GM18499 (cell line): ENCODE data around the gene CFAP58.
A peak's percentile ranks its signal among the peaks of the same experiment; 100 is the strongest.

Source experiments
- ATAC-seq: cut with Tn5 transposase; IDR thresholded peaks from one replicate; pipeline ENCODE4 v1.9.1; 2021; ENCODE audit warnings: moderate number of reproducible peaks; ENCODE audit not compliant: insufficient read depth, unreplicated experiment

CFAP58 gene

GRCh38 chr10:104333728-104334373 is 19.8 kb upstream of the CFAP58 start:
- no peak for ATAC-seq

DNA sequence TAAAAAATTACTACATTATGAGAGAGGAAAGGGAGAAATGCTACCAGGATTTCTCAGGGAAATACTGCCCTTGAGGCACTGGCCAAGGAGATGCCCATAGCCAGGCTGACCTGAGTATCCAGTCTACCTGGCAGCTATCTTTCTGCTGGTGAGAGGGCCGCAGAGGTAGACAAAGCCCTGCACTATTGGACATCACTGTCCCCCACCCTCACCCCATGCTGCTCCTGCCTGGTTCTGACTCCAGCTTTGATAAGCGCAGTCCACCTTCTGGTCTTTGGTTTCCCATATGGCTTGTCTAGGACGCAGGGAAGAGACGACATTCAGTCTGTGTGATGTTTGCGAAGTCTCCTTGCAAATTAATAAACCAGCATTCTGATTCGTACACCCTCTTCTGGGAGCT is 19.1 kb upstream of the CFAP58 start:
- no peak for ATAC-seq

GRCh38 chr10:104334965-104335650 is 18.5 kb upstream of the CFAP58 start:
- ATAC-seq = no peak

GRCh38 chr10:104336821-104337467 is 16.7 kb upstream of the CFAP58 start:
- ATAC-seq = peak; percentile 17

DNA sequence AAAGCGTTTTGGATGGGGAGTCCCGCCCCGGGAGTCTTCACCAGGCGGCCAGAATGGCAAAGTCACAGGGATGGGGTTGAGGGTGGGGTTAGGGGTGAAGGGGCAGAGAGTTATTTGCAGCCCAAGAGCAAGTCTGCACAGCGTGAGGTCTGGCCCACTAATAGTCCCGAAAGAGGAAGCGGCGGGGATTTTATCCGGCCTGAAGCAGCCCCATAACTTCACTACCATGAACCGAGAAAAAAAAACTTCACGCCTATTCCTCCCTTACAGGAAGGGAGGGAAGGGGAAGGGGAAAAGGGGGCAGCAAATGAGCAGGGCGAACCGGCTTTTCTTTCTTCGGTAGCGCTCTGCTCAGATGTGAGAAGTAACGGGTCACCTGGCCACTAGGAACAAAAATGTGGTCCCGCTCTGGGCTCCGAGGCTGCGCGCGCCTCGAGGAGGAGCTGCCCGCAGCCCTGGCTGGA is 16.1 kb upstream of the CFAP58 start:
- peak; percentile 26 for ATAC-seq

DNA sequence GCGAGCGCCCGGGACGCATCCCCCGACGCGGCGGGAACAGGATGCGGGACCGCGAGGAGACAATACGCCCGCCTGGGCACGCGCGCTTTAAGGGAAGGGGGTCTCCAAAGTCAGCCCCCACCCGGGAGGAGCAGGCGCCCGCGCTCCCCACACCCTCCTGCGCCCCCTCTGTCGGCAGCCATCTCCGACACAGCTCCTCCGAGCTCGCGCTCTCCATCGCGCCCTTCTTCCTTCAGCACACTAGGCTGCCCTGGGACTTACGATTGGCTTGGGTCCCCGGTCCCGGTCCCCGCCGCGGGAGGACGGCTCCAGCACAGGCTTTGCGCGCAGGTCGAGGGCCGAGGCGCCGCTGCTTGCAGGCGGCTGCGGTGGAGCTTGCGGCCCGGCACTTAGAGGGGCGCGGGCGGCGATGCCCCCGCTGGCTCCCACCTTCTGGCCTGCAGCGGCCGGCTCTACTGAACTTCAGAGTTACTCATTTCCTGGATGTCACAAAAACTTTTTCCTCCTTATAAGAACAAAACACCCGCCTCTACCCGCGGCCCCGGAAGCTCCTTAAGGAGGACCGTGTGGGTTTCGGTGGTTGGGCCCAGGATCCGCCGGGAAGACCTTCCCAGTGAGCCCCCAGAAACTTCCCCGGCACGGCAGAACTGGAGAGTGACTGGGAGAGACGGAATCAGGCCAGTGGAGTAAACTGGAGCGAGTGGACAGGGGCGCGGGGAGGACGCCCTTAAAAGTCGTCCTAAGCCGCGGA is 15.5 kb upstream of the CFAP58 start, which contains the start of gene ITPRIP:
ITPRIP (minus strand) TSS at position 481 of the 751 bp plus-strand sequence. CDS start 22,414 bp downstream, outside the sequence.
- ATAC-seq = peak; percentile 59

DNA sequence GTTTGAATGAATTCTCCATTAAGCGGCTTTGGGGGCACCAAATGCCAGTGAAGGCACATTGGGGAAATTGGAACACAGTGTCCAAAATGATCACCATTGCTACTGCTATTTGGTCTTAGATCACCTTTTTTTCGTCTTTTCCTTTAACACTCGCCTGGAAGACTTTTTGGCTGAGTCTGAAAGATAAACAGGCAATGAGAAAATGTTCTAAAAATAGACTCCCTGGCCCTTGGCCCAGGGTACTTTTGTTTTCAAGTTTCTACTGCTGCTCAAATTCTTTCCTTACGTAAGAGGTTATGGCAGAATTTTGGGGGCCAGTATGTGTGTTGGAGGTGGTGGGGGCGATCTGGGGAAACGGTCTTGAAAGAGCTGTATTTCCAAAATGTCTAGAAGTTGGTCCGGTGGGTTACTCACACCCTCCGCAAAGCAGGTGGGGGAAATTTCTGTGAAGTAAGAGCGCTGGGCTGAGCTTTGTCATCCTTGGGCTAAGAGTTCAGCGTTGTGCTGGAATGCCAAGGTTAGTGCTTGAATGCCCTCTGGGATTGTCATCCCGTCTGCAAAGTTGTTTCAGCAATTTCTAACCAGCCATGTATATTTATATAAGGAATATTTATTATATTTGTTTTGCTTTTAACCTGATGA is 14.0 kb upstream of the CFAP58 start:
- no peak for ATAC-seq

- ATAC-seq = no peak
These were observed 13.5 kb upstream of the CFAP58 start for GRCh38 chr10:104340111-104340526.

DNA sequence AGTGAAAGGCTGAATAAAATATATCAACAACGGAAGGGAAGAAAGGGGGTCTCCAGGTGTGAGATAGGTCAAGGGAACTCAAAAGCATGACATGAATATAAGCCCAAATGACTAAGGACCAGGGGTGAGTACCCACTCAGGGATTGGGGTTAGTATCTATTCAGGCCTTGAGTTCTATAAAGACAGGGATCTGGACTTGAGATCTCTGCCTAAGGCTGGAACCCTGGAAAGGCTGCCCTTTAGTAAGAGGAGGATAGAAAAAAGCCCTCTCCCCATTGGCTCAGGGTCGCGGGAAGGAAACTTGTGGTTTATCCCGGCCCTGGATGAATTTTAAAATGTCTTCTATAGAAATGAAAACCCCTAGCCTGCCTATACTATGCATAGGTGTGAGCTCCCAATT is 13.0 kb upstream of the CFAP58 start:
- ATAC-seq = no peak

DNA sequence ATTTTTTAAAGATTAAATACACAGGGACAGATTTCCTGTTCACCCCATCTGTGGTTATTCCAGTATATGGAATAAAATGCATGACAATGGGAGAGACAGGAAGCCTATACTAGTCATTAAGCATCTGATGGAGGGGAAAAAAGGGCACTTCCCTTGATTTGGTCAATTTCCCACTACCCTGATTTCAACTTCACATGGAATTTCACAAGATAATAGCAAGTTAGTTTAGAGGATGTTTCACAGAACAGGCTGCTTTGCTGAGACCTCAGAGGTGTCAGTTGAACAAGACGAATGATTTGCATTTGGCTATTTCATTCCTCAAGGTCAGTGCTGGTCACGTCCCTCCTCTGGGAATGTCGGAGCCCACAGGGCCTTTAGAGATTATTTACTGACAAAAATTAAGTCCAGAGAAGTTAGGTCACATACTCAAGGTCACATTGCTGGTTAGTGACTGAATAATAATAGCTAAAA is 10.7 kb upstream of the CFAP58 start:
- ATAC-seq = no peak

GRCh38 chr10:104344219-104344618 is 9.4 kb upstream of the CFAP58 start:
- ATAC-seq = no peak

GRCh38 chr10:104345515-104345914 is 8.1 kb upstream of the CFAP58 start:
- no peak for ATAC-seq

DNA sequence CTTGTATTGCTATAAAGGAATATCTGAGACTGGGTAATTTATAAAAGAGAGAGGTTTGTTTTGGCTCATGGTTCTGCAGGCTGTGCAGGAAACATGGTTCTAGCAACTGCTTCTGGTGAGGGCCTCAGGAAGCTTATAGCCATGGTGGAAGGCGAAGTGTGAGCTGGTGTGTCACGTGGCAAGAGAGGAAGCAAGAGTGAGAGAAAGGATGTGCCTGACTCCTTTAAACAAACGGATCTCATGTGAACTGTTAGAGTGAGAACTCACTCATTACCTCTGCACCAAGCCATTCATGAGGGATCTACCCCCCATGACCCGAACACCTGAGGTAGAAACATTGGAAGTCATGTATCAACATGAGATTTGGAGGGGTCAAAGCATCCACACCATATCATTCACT is 7.7 kb upstream of the CFAP58 start:
- no peak for ATAC-seq

DNA sequence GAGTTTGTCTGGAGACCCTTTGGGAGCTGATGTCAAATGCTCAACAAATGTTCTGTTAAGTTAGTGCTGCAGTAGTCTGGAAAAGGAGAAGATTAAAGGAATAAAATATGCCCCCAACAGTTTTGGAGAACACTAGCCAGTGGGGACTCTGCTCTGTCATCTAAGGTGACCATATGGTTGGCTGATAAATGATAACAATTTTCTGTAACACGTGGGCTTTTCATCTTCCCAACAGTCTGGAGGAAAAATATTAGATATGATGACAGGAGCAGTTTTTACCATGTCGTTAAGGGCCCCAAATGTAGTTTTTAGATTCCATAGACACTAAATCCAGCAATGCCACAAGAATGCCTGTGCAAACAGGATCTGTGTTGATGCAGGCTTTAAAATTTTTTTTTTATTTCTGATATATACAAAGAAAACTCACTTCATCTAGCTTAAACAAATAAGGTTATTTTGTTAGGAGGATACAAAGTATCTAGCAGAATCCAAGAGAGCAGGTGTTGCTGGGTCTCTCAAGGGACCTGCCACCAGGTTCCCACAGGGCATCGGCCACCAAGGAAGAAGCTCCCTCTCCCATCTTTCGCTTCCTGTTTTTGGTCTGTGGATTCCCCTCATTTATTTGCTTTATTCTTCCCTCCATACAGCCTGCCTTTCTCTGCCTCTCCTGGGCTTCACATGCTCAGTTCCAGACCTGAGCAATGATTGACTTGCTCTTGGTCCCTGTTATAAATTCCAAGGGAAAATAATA is 6.2 kb upstream of the CFAP58 start:
- no peak for ATAC-seq

GRCh38 chr10:104348601-104349000 is 5.0 kb upstream of the CFAP58 start:
- ATAC-seq = no peak

- peak; percentile 48 for ATAC-seq
These were observed 4.0 kb upstream of the CFAP58 start for GRCh38 chr10:104349623-104350126.

- peak; percentile 34 for ATAC-seq
These were observed 3.5 kb upstream of the CFAP58 start for GRCh38 chr10:104350127-104350635.

GRCh38 chr10:104351061-104351702 is 2.5 kb upstream of the CFAP58 start:
- no peak for ATAC-seq
